HPDE6-E6E7 (cell line): ENCODE data around the gene IL1RAPL1.

Source experiments
- DNase-seq: peaks from one replicate; pipeline ENCODE4 v3.0.0; 2011; ENCODE audit warnings: missing footprints; ENCODE audit errors: extremely low spot score

IL1RAPL1 gene

DNA sequence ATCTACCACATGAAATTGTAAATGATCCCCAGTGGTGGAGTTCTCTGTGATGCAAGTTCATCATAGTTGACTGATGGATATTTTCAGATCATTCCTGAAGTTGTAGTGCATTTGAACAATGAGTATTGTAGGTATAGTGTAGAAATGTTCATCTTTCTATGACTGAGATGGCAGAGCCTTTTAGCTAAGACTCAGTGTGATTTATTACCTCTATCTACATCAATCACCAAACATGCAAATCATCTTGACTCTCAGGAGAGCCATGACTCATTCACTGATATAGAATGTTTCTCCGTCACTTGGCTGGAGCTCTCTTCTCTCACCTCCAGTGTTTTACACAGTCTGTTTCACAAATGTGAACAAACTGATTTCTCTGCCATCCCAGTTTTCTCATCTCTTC lies 392.6 kb downstream of the IL1RAPL1 start:
- DNase-seq, result no peak

GRCh38 chrX:28981952-28982351 lies 394.7 kb downstream of the IL1RAPL1 start:
- DNase-seq, result no peak

- no peak for DNase-seq
Observed at GRCh38 chrX:28988246-28988645, 401.0 kb downstream of the IL1RAPL1 start.

- DNase-seq, result no peak
Observed at GRCh38 chrX:28997706-28998463, 410.6 kb downstream of the IL1RAPL1 start.

GRCh38 chrX:28998609-28999135 lies 411.4 kb downstream of the IL1RAPL1 start:
- no peak for DNase-seq

GRCh38 chrX:29012867-29013266 lies 425.6 kb downstream of the IL1RAPL1 start:
- no peak for DNase-seq

DNA sequence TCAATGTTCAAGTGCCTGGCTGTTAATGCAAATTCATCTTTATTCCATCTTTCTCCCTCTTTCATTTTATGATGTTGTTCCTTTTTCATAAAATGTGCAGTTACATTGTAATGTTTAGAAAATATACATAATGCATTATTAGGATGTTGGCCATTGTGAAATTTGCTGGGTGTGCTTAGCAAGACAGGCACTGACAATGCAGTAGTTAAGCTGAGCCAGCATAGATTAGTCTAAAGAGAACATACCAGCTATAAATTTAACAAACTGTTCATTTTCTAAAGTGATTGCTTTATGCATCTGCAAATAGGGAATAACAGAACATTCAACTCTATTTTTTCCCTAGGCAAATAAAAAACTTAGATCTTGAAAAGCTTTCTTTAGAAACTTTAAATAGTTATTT lies 436.0 kb downstream of the IL1RAPL1 start:
- DNase-seq, result no peak

GRCh38 chrX:29024871-29025270 lies 437.6 kb downstream of the IL1RAPL1 start:
- peak; percentile 2 for DNase-seq

DNA sequence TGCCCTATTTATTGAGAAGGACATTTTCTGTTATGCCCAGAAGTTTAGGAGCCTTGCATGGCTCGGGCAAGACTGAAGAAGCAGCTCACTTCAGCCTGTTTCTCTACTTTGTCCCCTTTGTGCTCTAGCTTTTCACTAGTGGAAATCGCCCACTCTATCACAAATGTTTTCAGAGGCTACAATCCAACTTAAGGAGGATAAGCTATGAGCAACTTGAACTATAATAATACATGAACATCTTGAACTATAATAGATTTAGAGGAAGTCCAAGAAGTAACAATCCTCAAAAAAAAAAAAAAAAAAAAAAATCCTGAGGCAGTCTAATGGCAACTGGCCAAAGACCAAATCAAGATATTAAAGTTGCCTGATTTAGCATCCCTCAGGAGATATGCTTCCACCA lies 452.3 kb downstream of the IL1RAPL1 start:
- DNase-seq, result no peak

- DNase-seq, result no peak
Observed at GRCh38 chrX:29040160-29040559, 452.9 kb downstream of the IL1RAPL1 start.

GRCh38 chrX:29042341-29042740 lies 455.1 kb downstream of the IL1RAPL1 start:
- DNase-seq, result no peak

DNA sequence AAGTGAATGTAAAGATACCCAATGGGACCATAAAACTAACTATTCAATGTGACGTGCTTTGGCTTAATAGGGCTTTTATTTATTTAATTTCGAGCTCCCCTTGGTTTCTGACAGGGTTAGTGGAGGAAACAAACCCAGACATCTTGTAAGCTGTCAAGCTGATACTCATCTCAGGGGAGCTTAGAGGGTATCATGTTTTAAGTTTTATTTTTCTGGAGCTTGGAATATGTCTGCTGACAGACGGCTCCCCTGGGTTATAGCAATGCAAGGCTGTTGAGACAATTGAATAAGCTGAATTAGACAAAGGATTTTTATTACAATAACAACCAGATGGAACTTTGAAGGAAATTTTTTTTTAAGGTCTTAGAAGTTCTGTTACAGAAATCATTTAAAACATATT lies 456.5 kb downstream of the IL1RAPL1 start:
- DNase-seq, result no peak

DNA sequence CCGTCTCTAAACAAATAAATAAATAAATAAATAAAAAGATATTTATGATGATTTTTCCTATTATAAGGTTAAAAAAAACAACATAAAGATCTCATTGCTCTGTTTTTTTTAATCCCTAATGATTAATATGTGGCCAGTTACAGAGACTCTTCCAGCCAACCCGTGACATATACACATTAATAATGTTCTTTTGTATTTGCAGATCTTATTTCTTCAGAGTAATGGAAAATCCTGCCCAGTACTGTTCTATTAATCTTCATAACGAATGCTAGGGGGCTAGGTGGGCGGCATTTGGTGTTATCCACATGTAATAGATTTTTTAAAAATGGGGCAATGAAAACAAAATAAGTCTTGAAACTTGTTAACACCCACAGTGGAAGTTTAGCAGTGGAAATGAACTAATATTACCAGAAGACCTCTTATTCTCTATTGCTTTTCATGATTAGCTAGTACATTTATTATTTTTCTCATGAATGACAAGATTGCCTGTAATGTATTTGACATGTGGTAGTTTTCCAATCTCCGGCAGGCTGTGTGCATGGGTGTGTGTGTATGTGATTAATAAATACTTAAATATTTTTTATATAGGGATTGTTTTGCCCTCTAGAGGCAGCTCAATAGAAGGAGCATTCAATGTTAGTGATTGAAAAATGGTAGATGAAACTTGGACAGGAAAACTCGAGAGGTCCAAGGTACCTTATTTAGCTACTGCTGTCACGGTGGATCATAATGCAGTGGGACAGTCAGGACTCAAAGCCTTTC lies 457.4 kb downstream of the IL1RAPL1 start:
- DNase-seq, result no peak

DNA sequence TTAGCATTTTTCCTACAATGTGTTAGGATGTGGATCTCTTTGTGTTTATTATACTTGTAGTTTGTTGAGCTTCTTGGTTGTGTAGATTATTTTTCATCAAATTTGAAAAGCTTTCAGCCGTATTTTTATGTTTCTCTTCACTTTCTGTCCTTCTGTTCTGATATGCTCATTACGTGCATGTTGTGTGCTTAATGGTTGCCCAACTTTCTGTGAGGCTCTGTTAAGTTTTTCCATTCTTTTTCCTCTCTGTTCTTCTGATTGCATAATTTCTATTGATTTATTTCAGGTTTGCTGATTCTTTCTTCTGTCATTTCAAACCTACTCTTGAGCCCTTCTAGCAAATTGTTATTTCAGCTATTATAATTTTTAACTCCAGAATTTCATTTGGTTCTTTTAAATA lies 478.2 kb downstream of the IL1RAPL1 start:
- DNase-seq, result no peak

DNA sequence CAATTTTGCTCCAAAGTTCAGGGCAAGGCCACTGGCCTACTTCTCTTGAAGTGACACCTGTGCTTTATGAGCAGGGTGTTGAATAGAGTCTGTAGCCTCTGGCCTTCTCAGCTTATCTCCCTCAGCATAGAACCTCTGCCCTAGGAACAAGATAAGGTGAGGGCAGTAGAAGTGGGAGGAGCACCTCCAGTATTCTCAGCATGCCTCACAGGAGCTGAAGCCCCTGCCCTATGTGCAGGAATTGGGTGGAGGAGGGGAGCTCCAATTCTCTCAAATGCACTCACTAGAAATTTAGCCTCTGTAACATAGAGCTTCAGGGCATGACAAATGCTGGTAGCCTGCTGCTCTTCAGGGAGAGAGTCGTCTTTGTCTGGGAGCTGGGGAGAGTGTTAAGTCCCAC lies 479.3 kb downstream of the IL1RAPL1 start:
- DNase-seq, result no peak

DNA sequence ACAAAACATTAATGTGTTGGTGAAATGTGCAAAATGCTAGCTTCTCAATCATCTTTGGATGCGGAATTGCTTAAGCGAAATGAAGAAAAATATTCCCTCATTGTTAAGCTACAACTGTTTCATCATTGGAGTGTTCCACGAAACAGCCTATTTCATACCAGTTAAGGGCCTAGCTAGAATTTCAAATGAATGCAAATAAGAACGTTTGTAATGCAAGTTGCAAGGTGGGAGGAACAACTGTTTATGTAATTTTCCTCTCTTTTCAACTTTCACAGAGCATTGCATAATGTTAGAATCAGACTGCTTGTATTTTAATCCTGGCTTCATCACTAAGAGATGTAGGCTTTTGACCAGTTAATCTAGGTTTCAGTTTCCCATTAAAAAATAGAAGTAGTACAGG lies 480.1 kb downstream of the IL1RAPL1 start:
- DNase-seq, result no peak

- no peak for DNase-seq
Observed at GRCh38 chrX:29071525-29072320, 484.5 kb downstream of the IL1RAPL1 start.

DNA sequence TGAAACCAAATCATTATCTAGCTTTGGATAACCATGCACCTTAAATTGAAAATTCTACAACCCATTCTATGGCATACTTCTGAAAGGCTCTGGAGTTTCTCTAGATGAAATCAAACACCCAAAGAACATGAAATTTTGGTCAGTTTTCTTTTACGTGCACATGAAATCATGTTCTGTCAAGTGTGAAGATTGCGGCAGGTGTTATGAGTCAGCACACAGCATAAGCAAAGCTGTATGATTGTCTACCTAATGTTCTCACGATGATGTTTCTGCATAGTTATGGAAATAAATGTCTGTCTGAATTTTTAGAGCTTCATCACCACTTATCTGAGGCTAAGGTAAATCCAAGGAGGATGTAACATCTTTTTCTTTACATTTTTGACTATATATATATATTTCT lies 495.3 kb downstream of the IL1RAPL1 start:
- DNase-seq, result no peak

GRCh38 chrX:29083823-29084222 lies 496.6 kb downstream of the IL1RAPL1 start:
- DNase-seq, result no peak

- no peak for DNase-seq
Observed at GRCh38 chrX:29090811-29091210, 503.6 kb downstream of the IL1RAPL1 start.

DNA sequence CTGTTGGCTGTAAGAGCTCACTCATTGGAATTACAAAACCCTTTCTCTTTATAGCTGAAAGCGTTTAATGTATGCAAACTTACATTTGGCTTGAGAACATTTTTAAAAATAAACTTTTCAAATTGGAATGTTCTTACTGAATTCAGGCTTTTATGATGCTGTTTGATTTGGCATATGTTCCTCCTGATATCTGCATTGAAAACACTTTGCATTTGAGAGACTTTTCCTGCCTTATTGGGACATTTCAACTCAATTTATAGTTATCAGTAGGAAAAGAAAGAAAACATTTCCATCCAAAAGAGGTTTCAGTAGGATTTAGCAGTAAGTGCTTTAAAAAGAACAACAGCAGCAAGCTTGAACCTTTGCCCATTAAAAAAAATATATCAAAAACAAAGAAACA lies 520.0 kb downstream of the IL1RAPL1 start:
- DNase-seq, result no peak

GRCh38 chrX:29110041-29110440 lies 522.8 kb downstream of the IL1RAPL1 start:
- DNase-seq, result no peak
